GM10266 (cell line): ENCODE data around the gene ANAPC2.

ENCODE experiments used
- DNase-seq: peaks from one replicate; pipeline ENCODE4 v3.0.0; 2012; ENCODE audit errors: extremely low spot score
- TF ChIP-seq, protein P1 (sequence below): IDR thresholded peaks from 2 replicates; pipeline ENCODE4 v1.5.1; 2012; ENCODE audit warnings: mild to moderate bottlenecking, low read depth; ENCODE audit not compliant: control insufficient read depth, insufficient read depth; ENCODE audit errors: missing control alignments

The ANAPC2 gene

DNA sequence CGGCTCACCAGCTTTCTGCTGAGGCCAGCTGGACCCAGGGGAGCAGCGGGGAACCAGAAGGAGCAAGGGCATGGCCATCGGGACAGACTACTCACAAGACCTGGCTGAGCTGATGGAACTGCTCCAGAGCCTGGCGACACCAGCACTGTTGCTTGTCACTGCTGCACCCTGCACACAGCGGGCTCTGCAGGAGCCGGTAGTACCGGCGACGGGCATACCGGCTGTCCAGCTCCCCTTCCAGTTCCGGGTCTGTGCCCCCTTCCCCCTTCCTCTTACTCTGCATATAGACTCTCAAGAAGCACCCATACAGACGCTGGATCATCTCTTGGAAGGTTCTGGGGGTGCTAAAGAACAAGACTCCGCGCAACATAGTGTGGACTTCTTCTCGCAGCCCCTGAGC lies 974 bp downstream of the ANAPC2 start:
- TF ChIP-seq, protein P1, sequence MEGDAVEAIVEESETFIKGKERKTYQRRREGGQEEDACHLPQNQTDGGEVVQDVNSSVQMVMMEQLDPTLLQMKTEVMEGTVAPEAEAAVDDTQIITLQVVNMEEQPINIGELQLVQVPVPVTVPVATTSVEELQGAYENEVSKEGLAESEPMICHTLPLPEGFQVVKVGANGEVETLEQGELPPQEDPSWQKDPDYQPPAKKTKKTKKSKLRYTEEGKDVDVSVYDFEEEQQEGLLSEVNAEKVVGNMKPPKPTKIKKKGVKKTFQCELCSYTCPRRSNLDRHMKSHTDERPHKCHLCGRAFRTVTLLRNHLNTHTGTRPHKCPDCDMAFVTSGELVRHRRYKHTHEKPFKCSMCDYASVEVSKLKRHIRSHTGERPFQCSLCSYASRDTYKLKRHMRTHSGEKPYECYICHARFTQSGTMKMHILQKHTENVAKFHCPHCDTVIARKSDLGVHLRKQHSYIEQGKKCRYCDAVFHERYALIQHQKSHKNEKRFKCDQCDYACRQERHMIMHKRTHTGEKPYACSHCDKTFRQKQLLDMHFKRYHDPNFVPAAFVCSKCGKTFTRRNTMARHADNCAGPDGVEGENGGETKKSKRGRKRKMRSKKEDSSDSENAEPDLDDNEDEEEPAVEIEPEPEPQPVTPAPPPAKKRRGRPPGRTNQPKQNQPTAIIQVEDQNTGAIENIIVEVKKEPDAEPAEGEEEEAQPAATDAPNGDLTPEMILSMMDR: no peak
- no peak for DNase-seq

DNA sequence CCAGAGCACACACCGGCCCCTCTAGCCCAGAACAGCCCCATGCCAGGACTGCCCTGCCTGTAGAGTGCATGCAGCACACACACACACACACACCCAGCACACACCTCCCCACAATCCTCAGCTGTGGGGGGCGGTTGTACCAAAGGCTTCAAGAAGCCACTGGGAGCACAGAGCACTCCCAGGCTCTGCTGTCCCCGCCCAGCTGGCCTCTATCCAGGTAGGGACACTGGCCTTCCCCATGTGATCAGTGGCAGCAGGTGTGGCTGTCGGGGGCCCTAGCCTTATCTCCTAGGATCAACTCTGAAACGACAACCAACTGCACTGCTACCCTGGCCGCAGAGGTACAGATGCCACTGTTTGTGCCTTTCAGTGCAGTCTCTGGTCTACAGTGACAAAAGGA lies 2.0 kb downstream of the ANAPC2 start:
- no peak for DNase-seq
- TF ChIP-seq, protein P1: no peak

DNA sequence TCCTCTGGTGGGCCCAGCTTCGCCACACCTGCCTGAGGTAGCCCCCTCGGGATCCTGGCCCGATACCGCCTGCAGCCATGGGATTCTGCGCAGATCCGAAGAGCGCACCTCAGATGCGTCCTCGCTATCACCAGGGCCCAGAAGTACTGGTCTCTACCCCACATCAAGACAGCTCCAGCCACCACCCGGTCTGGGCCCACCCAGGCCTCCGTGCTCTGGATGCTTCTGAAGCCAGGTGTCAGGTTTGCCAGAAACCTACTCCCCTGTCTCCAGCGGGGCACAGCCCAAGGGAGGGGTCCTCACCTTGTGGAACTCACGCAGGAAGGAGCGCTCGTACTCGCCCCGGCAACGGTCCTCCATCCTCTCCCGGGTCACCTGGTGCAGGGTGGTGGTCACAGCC lies 2.4 kb downstream of the ANAPC2 start:
- TF ChIP-seq, protein P1: no peak
- no peak for DNase-seq

DNA sequence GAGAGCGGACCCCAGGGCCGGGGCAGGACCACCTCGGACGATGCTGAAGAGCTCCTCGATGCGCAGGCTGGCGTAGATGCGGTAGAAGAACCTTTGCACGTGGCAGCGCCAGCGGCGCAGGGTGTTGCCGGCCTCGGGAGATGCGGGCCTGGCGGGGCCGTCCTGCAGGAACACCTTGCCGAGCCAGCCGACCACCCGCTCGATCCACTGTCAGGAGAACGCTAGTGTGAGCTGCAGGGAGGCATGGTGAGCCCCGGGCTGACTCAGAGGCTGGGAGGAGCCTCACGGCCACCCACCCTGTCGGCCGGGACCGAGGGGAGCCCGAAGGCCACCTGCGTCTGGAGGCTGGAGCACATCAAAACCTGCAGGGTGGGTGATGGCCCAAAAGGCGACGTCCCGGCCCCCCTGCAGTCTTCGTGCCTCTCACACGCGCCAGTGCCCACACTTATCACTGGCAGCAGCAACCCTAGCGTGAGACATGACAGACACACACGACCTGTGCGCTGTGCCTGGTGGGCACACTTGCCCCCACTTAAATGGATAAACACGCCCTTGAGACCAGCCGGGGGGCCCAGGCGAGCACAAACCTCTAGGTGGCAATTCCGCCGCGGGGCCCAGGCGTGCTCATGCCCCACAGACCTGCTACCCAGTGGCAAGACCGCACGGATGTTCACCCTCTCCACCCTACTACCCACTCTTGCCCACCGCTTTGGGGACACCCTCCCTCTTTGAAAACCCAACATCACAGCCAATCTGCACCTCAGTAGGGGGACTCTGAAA lies 3.3 kb downstream of the ANAPC2 start:
- TF ChIP-seq, protein P1: no peak
- no peak for DNase-seq

DNA sequence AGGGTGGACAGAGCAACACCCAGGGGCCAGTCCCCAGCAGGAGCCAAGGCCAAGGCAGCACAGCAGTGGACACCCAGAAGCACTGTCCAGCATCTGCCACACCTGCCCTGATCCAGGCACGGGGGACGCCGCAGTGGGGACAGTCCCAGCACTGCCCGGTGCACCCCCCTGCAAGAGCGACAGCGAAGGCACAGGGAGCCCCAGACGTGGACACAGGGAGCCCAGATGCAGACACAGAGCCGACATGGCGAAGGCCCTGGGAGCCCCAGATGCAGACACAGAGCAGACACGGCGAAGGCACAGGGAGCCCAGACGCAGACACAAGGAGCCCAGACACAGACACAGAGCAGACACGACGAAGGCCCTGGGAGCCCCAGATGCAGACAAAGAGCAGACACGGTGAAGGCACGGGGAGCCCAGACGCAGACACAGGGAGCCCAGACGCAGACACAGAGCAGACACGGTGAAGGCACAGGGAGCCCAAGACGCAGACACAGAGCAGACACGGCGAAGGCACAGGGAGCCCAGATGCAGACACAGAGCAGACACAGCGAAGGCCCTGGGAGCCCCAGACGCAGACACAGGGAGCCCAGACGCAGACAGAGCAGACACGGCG lies 4.3 kb downstream of the ANAPC2 start:
- TF ChIP-seq, protein P1: no peak

DNA sequence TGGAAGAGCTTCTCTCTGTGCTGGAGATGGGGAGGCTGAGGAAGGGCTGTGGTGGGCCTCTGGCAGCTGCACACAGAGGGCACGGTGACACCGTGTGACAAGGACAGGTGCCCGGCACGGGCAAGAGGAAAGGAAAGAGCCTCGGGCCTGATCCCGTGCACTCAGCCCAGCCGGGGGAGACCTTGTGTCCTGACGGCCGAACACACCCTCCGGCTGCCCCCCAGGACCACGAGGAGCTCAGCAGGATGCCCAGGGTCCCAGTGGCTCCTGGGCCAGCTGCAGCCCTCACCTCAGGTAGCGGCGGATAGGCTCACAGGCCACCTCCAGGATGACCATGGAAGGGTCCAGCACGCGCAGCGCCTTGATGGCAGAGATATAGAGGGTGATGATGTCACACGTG lies 5.5 kb downstream of the ANAPC2 start:
- no peak for DNase-seq

More for the DNA sequence above, 4.3 kb downstream of the ANAPC2 start:
- DNase-seq: no peak

More for the DNA sequence above, 5.5 kb downstream of the ANAPC2 start:
- TF ChIP-seq, protein P1: no peak
